K562 (cell line): ENCODE results near the gene SCRN3. TPM values are rescaled to one million over a fixed set of nuclear protein-coding genes. Genes with fewer than 3 reads are reported as not detected.

Experiments used
- ATAC-seq: fragments of 200-7000 bp; cut with Tn5 transposase; 3 replicates; pipeline ENCODE4 v1.9.1; 2020; ENCODE audit warnings: moderate library complexity
- BruUV-seq: library from RNA; stranded (reverse); fragments of 400-500 nt; replicated peaks from 2 replicates; lab custom pipeline; 2021; lab: Mats Ljungman, UMichigan
- CTCF ChIA-PET: fragments of 300-600 bp; formaldehyde crosslinking; extraction: SDS; loops from one replicate; lab custom pipeline; 2021; ENCODE audit warnings: low intra/inter-chr PET ratio; lab: Yijun Ruan, JAX
- POLR2A ChIA-PET: fragments of 300-600, 350-650 bp; sonication (Branson Sonifier 250); formaldehyde crosslinking; extraction: SDS; loops from one replicate; lab custom pipeline; 2021; ENCODE audit warnings: antibody characterized with exemption, inconsistent platforms; lab: Yijun Ruan, JAX
- DNase-seq, 4 experiments: peaks; one replicate each; pipeline versions ENCODE4 v3.0.0 to v3.0.0-alpha.2; 2011 to 2018; ENCODE audit warnings: low spot score in 3 of 4, mixed read lengths in 3 of 4; ENCODE audit errors: extremely low read depth in 1 of 4
- FAIRE-seq: peaks from 2 replicates; lab custom pipeline; 2011; peaks lifted over from hg19 to GRCh38; lab: Jason Lieb, UNC
- H2AFZ ChIP-seq: 2 replicates; pipeline ENCODE4 v1.6.0; 2011; ENCODE audit warnings: low read depth, low read length, control low read depth, inconsistent platforms
- H3K27ac ChIP-seq: fragments of 200-600 bp; 3 replicates; pipeline ENCODE4 v1.8.0; 2011; ENCODE audit warnings: low read depth, mild to moderate bottlenecking, control low read depth, inconsistent platforms, low read length, moderate library complexity, mixed read lengths; ENCODE audit errors: extremely low read depth
- H3K27me3 ChIP-seq, 2 experiments: fragments of 300-600 bp in 1 of 2; 2 replicates in 1 of 2; 3 replicates in 1 of 2; pipeline versions ENCODE4 v1.6.0 to v1.8.0; 2011; ENCODE audit warnings: inconsistent platforms in 2 of 2, low read length in 2 of 2, mild to moderate bottlenecking in 1 of 2, mixed read lengths in 1 of 2, moderate library complexity in 1 of 2; ENCODE audit not compliant: control insufficient read depth in 2 of 2, insufficient read depth in 2 of 2
- H3K36me3 ChIP-seq: fragments of 300-600 bp; 3 replicates; pipeline ENCODE4 v1.8.0; 2011; ENCODE audit warnings: mild to moderate bottlenecking, low read length, inconsistent platforms; ENCODE audit not compliant: control insufficient read depth, insufficient read depth
- H3K4me1 ChIP-seq, 2 experiments: fragments of 200-600 bp in 1 of 2; replicated peaks in 1 of 2; 2 replicates in 1 of 2; 3 replicates in 1 of 2; pipeline versions ENCODE4 v1.5.1 to v1.8.0; 2011; ENCODE audit warnings: inconsistent platforms in 2 of 2, low read length in 2 of 2, mild to moderate bottlenecking in 1 of 2, mixed read lengths in 1 of 2, moderate library complexity in 1 of 2; ENCODE audit not compliant: control insufficient read depth in 2 of 2, insufficient read depth in 2 of 2
- H3K4me2 ChIP-seq: 2 replicates; pipeline ENCODE4 v1.6.1; 2011; ENCODE audit warnings: low read length, control low read depth, inconsistent platforms, mixed read lengths; ENCODE audit not compliant: insufficient read depth
- H3K4me3 ChIP-seq: fragments of 200-600 bp; sonication (generic), shearing (Covaris generic); 2 replicates; pipeline ENCODE4 v1.5.1; 2016; ENCODE audit warnings: control low read depth, inconsistent platforms
- H3K79me2 ChIP-seq: fragments of 200-600 bp; 3 replicates; pipeline ENCODE4 v1.8.0; 2011; ENCODE audit warnings: low read length, inconsistent platforms; ENCODE audit not compliant: control insufficient read depth, insufficient read depth
- H3K9ac ChIP-seq, 2 experiments: 2 replicates each; pipeline versions ENCODE4 v1.6.0 to v1.6.1; 2011; ENCODE audit warnings: low read depth in 2 of 2, low read length in 2 of 2, control low read depth in 1 of 2, inconsistent platforms in 1 of 2, mild to moderate bottlenecking in 1 of 2, mixed read lengths in 1 of 2; ENCODE audit not compliant: insufficient read depth in 1 of 2
- H3K9me1 ChIP-seq: one replicate; pipeline ENCODE4 v1.6.0; 2011; ENCODE audit warnings: inconsistent platforms, mild to moderate bottlenecking, low read length, moderate library complexity; ENCODE audit not compliant: control insufficient read depth, insufficient read depth
- H3K9me3 ChIP-seq: replicated peaks from 2 replicates; pipeline ENCODE4 v1.5.1; 2011; ENCODE audit warnings: low read depth, low read length, inconsistent platforms; ENCODE audit not compliant: control insufficient read depth, insufficient read depth
- H4K20me1 ChIP-seq: replicated peaks from 2 replicates; pipeline ENCODE4 v1.6.1; 2011; ENCODE audit warnings: low read length, inconsistent platforms, mixed read lengths; ENCODE audit not compliant: control insufficient read depth, insufficient read depth
- ARNT ChIP-seq, 2 experiments: fragments of 450-650 bp; IDR thresholded peaks; 2 replicates each; pipeline ENCODE4 v1.6.1; 2016; ENCODE audit warnings: mild to moderate bottlenecking in 1 of 2
- BCOR ChIP-seq: fragments of 450-650 bp; IDR thresholded peaks from 2 replicates; pipeline ENCODE4 v1.6.1; 2016
- IRF1 ChIP-seq: sonication (generic); formaldehyde crosslinking; IDR thresholded peaks from 2 replicates; pipeline ENCODE4 v1.8.0; 2022; ENCODE audit warnings: missing genetic modification reagents, mild to moderate bottlenecking, borderline replicate concordance
- KAT2B ChIP-seq: IDR thresholded peaks from one replicate; pipeline ENCODE4 v1.6.1; 2012; ENCODE audit warnings: low read depth, mild to moderate bottlenecking, control low read depth, inconsistent platforms, low read length, moderate library complexity
- MAFK ChIP-seq: IDR thresholded peaks from 2 replicates; pipeline ENCODE4 v1.6.1; 2011; ENCODE audit warnings: low read length, improper control_type of control experiment
- NFRKB ChIP-seq: fragments of 450-650 bp; IDR thresholded peaks from 2 replicates; pipeline ENCODE4 v1.6.1; 2016; ENCODE audit warnings: low read depth
- PTRF ChIP-seq: fragments of 450-650 bp; IDR thresholded peaks from 2 replicates; pipeline ENCODE4 v1.6.1; 2016; ENCODE audit warnings: mild to moderate bottlenecking, missing genetic modification characterization, missing compliant biosample characterization
- RBM39 ChIP-seq: fragments of 200-400 bp; formaldehyde crosslinking; optimal IDR thresholded peaks from 2 replicates; pipeline ENCODE3; 2018; ENCODE audit warnings: low read depth, low read length
- THRA ChIP-seq: fragments of 450-650 bp; IDR thresholded peaks from 2 replicates; pipeline ENCODE4 v1.6.1; 2017; ENCODE audit warnings: mild to moderate bottlenecking, moderate library complexity
- ZNF316 ChIP-seq: fragments of 450-650 bp; IDR thresholded peaks from 2 replicates; pipeline ENCODE4 v1.6.1; 2016
- WGBS: fragments of 100-300 bp; shearing (Covaris generic); methylation state at CpG from one replicate; pipeline ENCODE4 v1.1.6; 2016; ENCODE audit warnings: low coverage, mixed read lengths; ENCODE audit not compliant: insufficient coverage; ENCODE audit errors: missing lambda C conversion rate; 5-methylcytosine and 5-hydroxymethylcytosine counted together
- in situ Hi-C: fragments of 300-500 bp; cut with MboI; formaldehyde crosslinking; loops from 4 replicates; pipeline ENCODE4 v1.15.0; 2018; ENCODE audit warnings: inconsistent platforms, mixed read lengths
- intact Hi-C: fragments of 100-400 bp; cut with micrococcal nuclease; formaldehyde crosslinking; loops from 2 replicates; pipeline ENCODE4 v1.14.2; 2022
- polyA plus RNA-seq, 8 experiments: library from polyadenylated mRNA; depleted of rRNA in 4 of 8; stranded (reverse) in 5 of 8; unstranded in 3 of 8; fragments of >200 nt; fragmentation: Nextera tagmentation in 2 of 8; fragmentation: Illumina TruSeq in 1 of 8; extraction: Ambion mirVana in 2 of 8; extraction: Trizol in 1 of 8; gene quantifications; 2 replicates each; pipeline versions ENCODE4 v1.2.1 to v1.2.3, GENCODE V29; 2011 to 2014; ENCODE audit warnings: inconsistent platforms in 1 of 8, missing spikeins in 1 of 8
- total RNA-seq, 7 experiments: library from RNA; depleted of rRNA in 6 of 7; stranded (reverse); fragments of >200 nt in 6 of 7; fragmentation: Illumina TruSeq in 2 of 7; extraction: Trizol in 2 of 7; gene quantifications; 2 replicates each; pipeline versions ENCODE4 v1.2.1 to v1.2.3, GENCODE V29; 2011 to 2021; ENCODE audit warnings: low replicate concordance in 1 of 7
- TF ChIP-seq, protein P1 (sequence below): fragments of 450-650 bp; IDR thresholded peaks from 2 replicates; pipeline ENCODE4 v1.6.1; 2016; ENCODE audit warnings: borderline replicate concordance
- TF ChIP-seq, protein P2 (sequence below): sonication (generic); formaldehyde crosslinking; IDR thresholded peaks from 2 replicates; pipeline ENCODE4 v1.8.0; 2022; ENCODE audit warnings: missing genetic modification reagents, mild to moderate bottlenecking, borderline replicate concordance
- TF ChIP-seq, protein P3 (sequence below): fragments of 450-650 bp; IDR thresholded peaks from 2 replicates; pipeline ENCODE4 v1.6.1; 2016; ENCODE audit warnings: low read depth, mild to moderate bottlenecking, moderate library complexity

The SCRN3 gene
- total and polyA plus RNA-seq, 9 of the 15 experiments (the other 6 are each of a cell fraction or from before 2014, with no cell fraction given): 7.7 to 21.8 (median 20.0) TPM

DNA sequence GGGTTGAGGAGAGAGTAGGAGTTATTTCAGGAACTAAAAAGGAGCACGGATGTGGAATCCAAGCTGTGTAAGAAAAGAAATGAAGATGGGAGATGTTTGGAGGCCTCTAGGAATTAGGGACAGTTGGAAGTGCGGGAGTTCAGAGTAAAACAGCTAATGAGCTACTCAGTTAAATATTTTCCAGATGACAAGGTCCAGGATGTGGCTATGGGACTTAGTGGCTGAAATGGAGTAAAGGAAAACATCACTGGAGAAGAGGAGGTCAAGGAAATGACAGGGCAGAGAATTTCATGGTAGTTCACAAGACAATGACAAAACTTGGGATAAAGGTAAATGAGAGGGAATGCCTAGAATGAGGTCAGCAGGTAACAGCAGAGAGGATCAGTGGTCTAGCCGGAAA lies 78.3 kb downstream of the SCRN3 start (continued):
- TF ChIP-seq KAT2B (no peak), THRA (no peak)

GRCh38 chr2:174477759-174478158 lies 82.2 kb downstream of the SCRN3 start:
- POLR2A ChIA-PET: interaction anchor here (0.7 kb wide), 1 partner anchor 12 kb away, joined by 3 read pairs; no protein-coding TSS in a partner anchor
- TF ChIP-seq, protein P1, sequence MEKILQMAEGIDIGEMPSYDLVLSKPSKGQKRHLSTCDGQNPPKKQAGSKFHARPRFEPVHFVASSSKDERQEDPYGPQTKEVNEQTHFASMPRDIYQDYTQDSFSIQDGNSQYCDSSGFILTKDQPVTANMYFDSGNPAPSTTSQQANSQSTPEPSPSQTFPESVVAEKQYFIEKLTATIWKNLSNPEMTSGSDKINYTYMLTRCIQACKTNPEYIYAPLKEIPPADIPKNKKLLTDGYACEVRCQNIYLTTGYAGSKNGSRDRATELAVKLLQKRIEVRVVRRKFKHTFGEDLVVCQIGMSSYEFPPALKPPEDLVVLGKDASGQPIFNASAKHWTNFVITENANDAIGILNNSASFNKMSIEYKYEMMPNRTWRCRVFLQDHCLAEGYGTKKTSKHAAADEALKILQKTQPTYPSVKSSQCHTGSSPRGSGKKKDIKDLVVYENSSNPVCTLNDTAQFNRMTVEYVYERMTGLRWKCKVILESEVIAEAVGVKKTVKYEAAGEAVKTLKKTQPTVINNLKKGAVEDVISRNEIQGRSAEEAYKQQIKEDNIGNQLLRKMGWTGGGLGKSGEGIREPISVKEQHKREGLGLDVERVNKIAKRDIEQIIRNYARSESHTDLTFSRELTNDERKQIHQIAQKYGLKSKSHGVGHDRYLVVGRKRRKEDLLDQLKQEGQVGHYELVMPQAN: no peak
- TF ChIP-seq NFRKB: no peak
- no peak for TF ChIP-seq ARNT (IDR thresholded peaks at IDR 0.05)
- no peak for TF ChIP-seq IRF1 (CRISPR knock-in tag)
- TF ChIP-seq, protein P2, sequence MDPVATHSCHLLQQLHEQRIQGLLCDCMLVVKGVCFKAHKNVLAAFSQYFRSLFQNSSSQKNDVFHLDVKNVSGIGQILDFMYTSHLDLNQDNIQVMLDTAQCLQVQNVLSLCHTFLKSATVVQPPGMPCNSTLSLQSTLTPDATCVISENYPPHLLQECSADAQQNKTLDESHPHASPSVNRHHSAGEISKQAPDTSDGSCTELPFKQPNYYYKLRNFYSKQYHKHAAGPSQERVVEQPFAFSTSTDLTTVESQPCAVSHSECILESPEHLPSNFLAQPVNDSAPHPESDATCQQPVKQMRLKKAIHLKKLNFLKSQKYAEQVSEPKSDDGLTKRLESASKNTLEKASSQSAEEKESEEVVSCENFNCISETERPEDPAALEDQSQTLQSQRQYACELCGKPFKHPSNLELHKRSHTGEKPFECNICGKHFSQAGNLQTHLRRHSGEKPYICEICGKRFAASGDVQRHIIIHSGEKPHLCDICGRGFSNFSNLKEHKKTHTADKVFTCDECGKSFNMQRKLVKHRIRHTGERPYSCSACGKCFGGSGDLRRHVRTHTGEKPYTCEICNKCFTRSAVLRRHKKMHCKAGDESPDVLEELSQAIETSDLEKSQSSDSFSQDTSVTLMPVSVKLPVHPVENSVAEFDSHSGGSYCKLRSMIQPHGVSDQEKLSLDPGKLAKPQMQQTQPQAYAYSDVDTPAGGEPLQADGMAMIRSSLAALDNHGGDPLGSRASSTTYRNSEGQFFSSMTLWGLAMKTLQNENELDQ: no peak
- TF ChIP-seq PTRF: no peak
- TF ChIP-seq, protein P3, sequence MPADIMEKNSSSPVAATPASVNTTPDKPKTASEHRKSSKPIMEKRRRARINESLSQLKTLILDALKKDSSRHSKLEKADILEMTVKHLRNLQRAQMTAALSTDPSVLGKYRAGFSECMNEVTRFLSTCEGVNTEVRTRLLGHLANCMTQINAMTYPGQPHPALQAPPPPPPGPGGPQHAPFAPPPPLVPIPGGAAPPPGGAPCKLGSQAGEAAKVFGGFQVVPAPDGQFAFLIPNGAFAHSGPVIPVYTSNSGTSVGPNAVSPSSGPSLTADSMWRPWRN: no peak
- TF ChIP-seq MAFK: no peak
- TF ChIP-seq ZNF316: no peak
- no peak for TF ChIP-seq BCOR
- TF ChIP-seq RBM39: no peak

More at GRCh38 chr2:174477759-174478158, 82.2 kb downstream of the SCRN3 start:
- no peak overlapping the region for H2AFZ ChIP-seq
- no peaks in the 10 kb centered on the region for H3K9me3 ChIP-seq
- no peak overlapping the region for H3K4me3 ChIP-seq
- in situ Hi-C loops (no loop called here), intact Hi-C loops (no loop called here)
- no peaks in the 10 kb centered on the region for H3K36me3 ChIP-seq
- H3K4me2 ChIP-seq: no peak overlapping the region
- WGBS: 0% methylated on average over 1 of the region's 1 CpG
- H3K4me1 ChIP-seq: no peaks in the 10 kb centered on the region
- CTCF ChIA-PET: no interaction called here
- ATAC-seq (no peak), DNase-seq (no peak), FAIRE-seq (no peak)
- no TSS peak for BruUV-seq
- H3K27ac ChIP-seq: no peak overlapping the region
- no peaks in the 10 kb centered on the region for H3K9me1 ChIP-seq
- no peaks in the 10 kb centered on the region for H4K20me1 ChIP-seq
- H3K9ac ChIP-seq: no peak overlapping the region
- no peaks in the 10 kb centered on the region for H3K79me2 ChIP-seq
- peaks cover 15% of the 10 kb centered on the region in 2 experiments; a peak in 4 of 5 replicates for H3K27me3 ChIP-seq
